Measurements from ENCODE around the gene RGS3.

Gene RGS3

DNA sequence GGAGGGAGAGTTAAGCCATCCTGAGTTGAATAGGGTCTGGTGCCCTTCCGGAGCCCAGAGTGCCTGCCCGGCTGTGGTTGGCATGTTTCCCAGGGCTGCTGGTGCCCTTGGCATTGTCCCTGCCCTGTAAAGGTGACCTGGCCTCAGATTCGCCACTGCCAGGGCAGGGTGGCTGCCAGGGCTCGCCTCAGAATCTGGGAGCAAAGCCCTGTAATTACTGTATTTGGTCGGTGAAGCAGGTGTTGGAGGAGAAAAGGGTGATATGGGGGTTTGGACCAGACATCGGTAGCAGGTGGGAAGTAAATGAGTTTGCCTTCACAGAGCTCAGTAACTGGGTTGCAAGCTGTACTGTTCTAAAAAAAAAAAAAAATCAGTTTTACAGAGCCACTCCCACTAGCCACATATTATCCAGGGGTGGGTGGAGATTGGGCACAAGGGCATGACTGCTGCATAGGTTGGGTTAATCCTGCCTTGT, 47.6 kb downstream of the RGS3 start:
- no peak for FAIRE-seq
- TF ChIP-seq, protein P1, sequence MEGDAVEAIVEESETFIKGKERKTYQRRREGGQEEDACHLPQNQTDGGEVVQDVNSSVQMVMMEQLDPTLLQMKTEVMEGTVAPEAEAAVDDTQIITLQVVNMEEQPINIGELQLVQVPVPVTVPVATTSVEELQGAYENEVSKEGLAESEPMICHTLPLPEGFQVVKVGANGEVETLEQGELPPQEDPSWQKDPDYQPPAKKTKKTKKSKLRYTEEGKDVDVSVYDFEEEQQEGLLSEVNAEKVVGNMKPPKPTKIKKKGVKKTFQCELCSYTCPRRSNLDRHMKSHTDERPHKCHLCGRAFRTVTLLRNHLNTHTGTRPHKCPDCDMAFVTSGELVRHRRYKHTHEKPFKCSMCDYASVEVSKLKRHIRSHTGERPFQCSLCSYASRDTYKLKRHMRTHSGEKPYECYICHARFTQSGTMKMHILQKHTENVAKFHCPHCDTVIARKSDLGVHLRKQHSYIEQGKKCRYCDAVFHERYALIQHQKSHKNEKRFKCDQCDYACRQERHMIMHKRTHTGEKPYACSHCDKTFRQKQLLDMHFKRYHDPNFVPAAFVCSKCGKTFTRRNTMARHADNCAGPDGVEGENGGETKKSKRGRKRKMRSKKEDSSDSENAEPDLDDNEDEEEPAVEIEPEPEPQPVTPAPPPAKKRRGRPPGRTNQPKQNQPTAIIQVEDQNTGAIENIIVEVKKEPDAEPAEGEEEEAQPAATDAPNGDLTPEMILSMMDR (IDR thresholded peaks at IDR 0.05; ENCODE audit: insufficient read depth, missing control alignments), result no peak
- DNase-seq (ENCODE audit: insufficient read length, low spot score), result no peak

DNA sequence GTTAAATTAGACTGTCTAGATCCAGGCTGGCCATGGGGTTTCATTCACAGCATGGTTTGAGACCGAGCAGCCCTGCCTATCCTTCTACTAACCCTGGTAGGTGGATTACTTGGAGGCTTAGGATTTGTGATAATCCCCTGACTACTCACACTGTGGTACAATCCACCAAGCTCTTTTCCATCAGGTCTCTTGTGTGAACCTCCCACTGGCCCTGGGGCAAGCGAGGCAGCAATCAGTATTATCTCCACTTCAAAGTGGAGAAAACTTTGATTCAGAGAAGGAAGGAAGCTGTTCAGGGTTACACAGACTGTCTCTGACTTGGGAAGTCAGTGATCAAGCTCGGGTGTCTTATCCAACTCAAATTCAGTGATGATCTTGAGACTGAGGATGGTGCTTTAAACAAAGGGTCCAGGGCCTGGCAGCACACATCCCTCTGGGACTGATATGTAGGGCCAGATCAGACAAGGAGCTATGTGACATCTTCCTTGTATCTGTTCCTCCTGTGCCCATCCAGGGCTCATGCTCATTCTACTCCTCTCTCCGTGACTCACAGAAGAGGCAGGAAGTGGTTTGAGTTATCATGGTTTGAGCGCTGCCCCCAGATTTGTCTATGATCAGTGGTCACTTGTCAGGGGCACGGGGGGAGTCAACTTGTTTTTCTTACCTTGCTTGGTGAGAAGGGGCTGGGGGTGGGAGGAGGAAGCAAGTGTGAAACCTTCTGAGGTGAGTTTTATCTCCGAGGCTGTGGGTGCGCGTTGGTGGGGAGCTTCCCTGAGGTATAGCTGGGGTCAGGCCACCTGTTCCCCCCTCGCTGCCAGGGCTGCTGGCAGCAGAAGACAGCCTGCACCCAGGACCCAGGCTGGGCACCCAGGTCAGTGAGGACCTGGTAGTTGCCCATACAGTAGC, 48.6 kb downstream of the RGS3 start:
- peak; percentile 98 for DNase-seq (ENCODE audit: insufficient read length, low spot score)
- TF ChIP-seq, protein P1 (IDR thresholded peaks at IDR 0.05; ENCODE audit: insufficient read depth, missing control alignments), result no peak

DNA sequence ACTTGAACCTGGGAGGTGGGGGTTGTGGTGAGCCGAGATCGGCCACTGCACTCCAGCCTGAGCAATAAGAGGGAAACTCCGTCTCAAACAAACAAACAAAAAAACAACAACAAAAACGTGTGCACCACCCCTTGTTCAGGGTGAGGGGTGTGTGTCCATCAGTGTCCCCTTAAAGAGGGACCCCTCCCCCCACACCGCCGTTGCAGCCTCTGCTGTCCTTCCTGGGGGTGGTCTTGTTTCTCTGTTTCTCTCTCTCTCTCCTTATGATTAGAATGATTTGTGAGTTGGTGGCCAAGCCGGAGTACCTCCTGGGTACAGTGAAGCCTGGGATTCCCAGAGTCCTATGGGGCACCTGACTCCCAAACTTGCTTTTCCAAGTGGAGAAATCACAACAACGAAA, 49.6 kb downstream of the RGS3 start:
- no peak for FAIRE-seq

More for the DNA sequence above, 48.6 kb downstream of the RGS3 start:
- peak; percentile 80 for FAIRE-seq

DNA sequence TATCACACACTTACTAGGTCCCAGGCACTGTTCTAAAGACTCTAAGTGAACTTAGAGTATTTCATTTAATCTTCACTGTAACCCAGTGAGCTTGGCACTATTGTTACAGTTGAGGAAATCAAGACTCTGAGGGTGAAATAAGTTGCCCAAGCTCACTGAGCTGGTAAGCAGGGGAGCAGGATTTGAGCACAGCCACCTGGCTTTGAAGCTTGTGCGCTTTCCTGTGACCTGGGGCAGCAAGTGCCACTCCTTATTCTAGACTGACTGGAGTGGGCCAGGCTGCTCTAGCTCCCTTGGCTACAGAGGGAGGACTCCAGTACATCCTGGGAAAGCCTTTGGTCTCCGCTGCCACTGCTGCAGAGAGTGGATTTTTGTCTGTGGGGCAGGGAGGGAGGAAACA, 50.0 kb downstream of the RGS3 start:
- TF ChIP-seq, protein P1 (IDR thresholded peaks at IDR 0.05; ENCODE audit: insufficient read depth, missing control alignments), result no peak
- FAIRE-seq, result no peak
- no peak for DNase-seq (ENCODE audit: insufficient read length, low spot score)

More for the DNA sequence above, 49.6 kb downstream of the RGS3 start:
- DNase-seq (ENCODE audit: insufficient read length, low spot score), result no peak
- TF ChIP-seq, protein P1 (IDR thresholded peaks at IDR 0.05; ENCODE audit: insufficient read depth, missing control alignments), result no peak

DNA sequence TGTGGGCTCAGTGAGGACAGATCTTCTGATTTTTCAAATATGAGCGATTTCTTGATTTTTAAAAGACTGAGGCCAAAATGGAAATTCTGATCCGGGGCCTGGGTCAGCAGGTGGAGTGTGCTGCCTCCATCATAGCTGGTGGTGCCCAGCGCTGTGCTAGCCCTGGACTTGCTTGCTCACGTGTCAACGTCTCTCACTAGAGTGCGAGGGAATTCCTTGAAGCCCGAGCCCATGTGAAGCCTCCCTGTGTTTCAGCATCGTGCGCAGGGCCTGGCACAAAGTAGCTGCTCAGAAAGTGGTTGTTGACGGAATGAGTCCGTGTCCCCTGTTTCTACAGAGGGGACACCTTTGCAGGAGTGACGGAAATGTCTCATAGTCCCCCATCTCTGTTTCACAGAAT, 50.5 kb downstream of the RGS3 start:
- DNase-seq (ENCODE audit: insufficient read length, low spot score) (no peak), FAIRE-seq (no peak)
- TF ChIP-seq, protein P1 (IDR thresholded peaks at IDR 0.05; ENCODE audit: insufficient read depth, missing control alignments), result no peak

DNA sequence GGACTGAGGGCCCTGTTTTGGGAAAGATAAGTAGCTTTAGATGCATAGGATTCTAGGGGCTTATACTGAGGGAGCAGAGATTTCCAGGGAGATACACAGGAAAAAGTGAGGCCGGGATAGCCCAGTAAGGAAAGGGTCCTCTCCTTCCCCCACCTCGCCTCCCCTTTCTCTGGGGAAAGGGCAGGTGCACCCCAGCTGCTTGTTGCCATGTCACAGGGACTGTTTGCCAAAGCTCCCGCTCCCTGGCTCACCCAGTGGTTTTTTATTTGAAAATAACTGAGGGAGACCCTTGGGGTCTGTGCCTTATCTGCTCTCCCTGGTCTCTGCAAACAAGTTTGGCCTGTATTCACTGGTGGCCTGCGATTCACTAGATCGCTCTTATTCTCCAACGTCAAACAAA, 51.2 kb downstream of the RGS3 start:
- TF ChIP-seq, protein P1 (IDR thresholded peaks at IDR 0.05; ENCODE audit: insufficient read depth, missing control alignments), result no peak
- FAIRE-seq, result no peak
- no peak for DNase-seq (ENCODE audit: insufficient read length, low spot score)

DNA sequence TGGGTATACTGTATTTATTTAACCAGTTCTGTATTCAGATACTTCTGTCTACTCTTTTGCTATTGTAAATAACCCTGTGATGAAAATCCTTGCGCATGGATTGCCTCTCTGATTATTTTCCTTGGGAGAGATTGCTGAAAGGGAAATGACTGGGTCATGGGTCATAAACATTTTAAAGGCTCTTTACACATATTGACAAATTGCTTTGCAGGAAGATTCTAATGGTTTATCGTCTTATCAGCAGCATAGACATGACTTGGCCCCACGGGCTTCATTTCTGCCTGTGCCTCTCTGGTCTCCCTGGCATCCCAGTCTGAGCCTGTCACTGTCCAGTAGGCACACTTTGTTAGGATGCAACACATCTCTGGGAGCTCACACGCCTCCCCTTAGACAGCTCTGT, 52.3 kb downstream of the RGS3 start:
- no peak for FAIRE-seq

More for the DNA sequence above, 52.3 kb downstream of the RGS3 start:
- TF ChIP-seq, protein P1 (IDR thresholded peaks at IDR 0.05; ENCODE audit: insufficient read depth, missing control alignments), result no peak
- no peak for DNase-seq (ENCODE audit: insufficient read length, low spot score)
